HG03045 (cell line): ENCODE measurements around the gene PCMT1.
"Not testable (repeated sequence)": the region's sequence is repeated elsewhere in the genome, so short reads cannot be mapped to it uniquely, and the experiment has no call there.

Source experiments
- ATAC-seq: cut with Tn5 transposase; IDR thresholded peaks from one replicate; pipeline ENCODE4 v1.9.1; 2021; ENCODE audit warnings: mild to moderate bottlenecking, moderate library complexity; ENCODE audit not compliant: unreplicated experiment

PCMT1 gene

DNA sequence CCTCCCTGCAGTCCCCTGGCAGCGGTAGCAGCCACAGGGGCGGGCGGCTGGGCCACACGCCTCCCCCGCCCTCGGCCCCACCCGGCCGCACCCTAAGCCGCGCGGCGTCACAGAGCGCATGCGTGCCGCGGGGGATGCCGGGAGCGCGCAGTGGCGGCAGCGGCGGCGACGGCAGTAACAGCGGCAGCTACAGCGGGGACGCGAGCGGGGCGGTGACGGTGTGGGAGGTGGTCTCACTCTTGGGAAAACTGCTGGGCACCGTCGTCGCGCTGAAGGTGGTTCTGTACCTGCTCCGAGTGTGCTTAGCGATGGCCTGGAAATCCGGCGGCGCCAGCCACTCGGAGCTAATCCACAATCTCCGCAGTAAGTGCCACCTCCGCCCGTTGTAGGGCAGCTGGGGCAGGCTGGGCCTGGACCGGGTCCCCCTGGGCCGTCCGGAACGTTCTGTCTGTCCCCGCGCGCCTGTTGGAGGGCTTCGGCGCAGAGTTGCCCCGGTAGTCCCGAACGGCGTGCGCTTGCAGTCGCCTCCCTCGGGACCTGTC, at the start of gene PCMT1:
TSS of gene PCMT1 (plus strand) at position 148 of the 542 bp plus-strand sequence. CDS start at position 309, 161 bp downstream.
- ATAC-seq: peak; percentile 86

DNA sequence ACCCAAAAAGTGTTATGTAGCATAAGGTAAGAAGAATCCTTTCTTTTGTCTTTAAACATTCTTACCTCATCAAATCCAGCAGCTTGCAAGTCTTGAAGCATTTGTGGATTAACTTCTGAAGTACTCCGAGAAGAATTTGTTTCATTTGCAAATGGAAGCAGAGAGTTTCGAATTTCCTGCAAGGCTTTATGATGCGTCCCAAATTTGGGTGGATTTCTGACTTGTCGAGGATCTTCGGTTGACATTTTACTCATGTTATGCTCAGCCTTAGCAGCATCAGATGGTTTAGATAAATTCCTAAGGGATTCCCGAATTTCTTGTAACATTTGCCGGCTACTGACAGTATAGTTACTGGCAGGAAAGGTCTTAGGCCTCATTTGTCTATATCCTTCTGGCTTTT, 47.8 kb upstream of the PCMT1 start:
- ATAC-seq: no peak

DNA sequence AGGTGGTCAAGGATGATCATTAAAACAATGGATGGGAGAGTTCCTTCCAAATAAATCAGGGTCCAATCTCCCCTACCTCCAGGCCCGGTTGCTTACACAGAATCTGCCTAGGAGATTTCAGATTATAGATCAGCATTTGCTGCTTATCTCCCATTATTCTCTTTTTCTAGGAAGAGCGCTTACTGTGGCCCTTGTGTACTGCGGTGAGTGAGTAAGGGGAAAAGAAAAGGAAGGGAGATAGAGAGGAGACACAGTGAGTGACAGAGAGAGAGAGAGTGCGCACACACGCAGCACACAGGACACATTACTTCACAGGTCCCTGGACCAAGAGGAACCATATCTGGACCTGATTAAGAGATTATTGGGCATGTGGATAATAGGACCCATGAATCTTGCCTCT, 37.8 kb upstream of the PCMT1 start:
- ATAC-seq: no peak

DNA sequence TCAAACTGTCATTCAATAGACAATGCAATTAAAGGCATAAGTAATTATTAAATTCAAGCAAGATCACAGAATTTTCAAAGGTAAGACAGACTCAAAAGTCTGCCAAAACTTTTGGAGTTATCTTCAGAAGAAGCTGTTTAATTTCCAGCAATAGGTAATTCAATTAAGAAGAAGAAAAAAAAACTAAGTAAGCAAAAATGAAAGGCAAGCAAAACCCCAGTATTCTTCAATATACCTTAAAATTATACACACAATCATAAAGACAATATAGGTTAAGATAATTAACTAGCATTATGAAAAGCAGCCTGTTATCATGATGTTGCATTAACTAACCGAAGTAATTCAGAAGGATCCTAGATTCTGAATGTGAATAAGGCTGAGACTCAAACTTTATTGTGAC, 35.1 kb upstream of the PCMT1 start:
- ATAC-seq: no peak

DNA sequence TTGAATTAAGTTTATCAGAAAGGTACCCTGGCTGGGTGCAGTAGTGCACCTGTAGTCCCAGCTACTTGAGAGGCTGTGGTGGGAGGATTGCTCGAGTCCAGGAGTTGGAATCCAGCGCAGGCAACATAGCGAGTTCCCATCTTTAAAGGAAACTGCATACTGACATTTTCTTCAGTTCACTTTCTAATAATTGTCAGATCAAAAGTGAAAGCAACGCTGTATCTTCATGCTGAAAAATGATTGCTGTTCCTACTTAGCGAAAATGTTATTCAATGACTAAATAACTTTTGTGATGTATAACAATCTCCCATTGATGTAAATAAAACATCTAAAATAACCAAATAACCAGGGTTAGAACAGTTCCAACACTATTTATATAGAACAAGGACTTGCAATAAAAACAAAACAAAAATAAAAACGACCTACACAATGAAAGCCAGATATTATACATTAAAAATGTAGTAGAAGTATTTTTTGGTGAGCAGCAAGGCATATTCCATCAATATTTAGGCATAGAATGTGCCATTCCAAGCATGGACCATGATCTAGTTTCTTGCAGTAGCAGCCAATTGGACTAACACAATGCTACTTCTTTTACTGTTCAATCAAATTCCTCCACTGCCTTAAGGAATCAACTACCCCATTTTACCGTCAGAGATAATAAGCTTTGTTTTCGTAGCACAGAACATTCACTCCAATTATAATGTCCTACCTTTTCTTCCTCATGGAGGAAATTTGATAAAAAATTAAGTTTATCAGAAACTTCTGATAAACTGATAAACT, 33.2 kb upstream of the PCMT1 start:
- ATAC-seq: no peak

DNA sequence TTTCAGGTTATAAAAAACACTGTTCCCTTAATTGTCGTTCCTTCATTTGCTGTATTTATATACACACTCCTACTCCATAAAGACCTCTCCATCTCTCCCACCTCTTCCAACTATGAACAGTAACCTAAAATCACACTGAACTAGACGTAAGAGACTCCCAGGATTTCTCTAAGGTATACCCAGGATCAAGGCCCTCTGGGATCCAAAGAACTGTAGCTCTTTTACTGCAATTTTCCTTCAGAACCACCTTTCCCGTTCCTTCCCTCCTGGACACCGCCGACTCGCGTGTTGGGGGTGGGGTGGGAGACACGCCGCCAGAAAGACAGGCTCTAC, 32.3 kb upstream of the PCMT1 start:
- ATAC-seq: no peak

DNA sequence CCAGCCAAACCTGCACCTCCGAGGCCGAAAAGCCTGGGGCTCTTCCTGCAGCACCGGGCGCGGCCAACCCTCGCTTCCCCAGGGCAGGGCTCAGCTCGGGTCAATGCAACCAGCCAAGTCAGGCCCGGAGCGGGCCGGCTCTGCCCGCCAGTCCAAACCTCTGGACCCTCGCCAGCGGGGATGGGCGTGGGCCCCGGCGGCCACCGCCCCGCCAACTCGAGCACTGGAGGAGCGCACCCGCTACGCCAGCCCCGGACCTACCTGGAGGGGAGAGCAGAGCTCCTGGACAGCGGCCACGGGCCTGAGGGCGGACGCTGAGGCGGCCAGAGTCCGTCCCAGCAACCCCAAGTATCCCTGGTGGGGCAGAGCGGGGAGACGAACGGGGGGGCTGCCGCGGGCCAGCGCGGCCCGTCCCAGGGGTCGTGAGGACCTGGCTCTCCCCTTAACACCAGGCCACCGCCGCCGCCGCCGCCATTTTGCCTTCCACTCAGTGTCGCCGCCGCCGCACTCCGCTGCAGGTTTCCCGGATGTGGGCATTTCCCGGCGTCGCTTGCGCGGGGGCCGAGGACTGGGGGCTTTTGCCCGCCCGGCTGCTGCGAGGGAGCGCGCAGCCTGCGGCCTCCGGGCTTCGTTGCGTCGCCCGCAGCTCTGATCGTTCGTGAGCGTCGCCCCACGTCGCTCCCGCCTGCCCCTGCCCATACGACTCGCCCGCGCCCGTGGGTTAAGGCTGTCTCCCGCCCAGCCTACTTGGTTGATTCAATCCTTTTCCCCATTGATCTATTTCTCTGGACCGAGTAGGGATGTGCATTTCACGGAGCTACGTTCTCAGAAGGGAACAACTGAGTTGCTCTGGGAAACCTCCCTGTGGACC, 31.7 kb upstream of the PCMT1 start, which contains the start of gene LATS1:
TSS of gene LATS1 (minus strand) at position 514 of the 871 bp plus-strand sequence. CDS start 15,975 bp downstream, outside the sequence.
- peak; percentile 93 for ATAC-seq

DNA sequence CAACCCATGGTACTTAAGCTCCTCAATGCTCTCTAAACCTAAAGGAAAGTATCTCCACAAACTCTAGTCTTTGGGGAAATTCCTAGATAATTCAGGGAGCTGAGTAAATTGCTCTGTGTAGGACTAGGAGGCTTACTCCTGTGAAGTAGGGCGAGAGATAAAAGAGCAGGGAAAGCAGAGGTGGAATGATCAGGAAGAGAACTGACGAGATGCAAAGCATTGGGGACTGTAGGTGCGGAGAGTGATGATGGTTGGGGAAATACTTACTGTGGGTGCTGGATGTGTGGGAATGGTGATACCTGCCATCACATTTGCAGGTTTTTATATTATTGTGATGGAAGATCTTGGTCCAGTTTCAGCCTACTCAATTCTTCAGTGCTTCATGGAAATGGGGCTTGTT, 30.0 kb upstream of the PCMT1 start:
- ATAC-seq: no peak

DNA sequence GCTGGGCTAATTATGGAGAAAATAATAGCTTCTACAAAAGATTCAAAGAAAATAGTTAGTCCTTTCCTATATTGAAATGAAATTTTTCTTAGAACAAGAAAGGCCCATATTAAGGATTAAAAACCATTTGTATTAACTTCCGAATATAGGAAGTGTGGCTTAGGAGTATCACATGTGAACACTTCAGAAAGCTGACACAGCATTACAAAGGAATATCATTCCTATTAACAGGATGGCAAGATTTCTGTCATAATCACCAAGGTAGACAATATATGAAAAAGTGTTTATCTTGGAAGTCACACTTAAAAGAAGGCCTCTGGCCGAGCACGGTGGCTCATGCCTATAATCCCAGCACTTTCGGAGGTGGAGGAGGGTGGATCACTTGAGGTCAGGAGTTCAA, 26.3 kb upstream of the PCMT1 start:
- no peak for ATAC-seq

DNA sequence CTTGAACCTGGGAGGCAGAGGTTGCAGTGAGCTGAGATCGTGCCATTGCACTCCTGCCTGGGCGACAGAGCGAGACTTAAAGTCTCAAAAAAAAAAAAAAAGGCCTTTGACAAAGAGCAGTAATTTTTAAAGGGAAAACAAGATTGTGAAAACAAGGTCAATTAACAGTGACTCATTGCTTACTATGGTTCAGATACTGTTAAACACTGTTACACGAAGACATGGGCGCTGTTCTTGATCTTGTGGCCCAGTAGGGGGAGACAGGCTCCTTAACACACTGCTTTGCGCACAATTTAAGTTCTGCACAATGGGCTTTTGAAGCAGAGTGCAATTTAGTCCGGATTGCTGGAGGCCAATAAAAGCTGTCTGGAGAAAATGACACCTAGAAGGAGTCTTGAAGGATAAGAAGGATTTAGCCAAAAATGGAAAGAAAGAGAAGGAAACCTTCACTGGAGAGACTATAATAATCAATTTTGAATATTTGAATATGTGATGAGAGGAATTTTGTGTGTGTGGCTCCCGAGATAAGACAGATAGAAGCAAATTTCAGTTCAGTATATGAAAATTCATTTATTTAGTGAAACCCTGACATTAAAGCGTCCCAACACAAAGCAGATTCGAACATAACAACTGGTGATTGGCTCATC, 25.6 kb upstream of the PCMT1 start:
- no peak for ATAC-seq

DNA sequence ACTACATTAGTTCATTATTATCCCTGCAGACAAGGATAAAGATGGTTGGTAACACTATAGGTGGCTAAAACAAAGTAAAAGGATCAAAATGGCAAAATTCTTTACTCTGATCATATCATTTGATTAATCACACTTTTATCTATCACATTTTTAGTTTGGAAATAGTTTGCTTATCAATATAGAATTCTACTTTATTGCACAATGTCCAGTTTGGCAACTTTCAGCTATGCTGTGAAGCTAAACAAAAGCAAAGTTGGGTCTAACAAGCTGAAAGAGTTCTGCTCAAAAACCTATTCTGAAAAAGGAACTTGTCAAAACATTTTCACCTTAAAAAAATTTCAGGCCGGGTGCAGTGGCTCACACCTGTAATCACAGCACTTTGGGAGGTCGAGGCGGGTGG, 23.8 kb upstream of the PCMT1 start:
- ATAC-seq: no peak

DNA sequence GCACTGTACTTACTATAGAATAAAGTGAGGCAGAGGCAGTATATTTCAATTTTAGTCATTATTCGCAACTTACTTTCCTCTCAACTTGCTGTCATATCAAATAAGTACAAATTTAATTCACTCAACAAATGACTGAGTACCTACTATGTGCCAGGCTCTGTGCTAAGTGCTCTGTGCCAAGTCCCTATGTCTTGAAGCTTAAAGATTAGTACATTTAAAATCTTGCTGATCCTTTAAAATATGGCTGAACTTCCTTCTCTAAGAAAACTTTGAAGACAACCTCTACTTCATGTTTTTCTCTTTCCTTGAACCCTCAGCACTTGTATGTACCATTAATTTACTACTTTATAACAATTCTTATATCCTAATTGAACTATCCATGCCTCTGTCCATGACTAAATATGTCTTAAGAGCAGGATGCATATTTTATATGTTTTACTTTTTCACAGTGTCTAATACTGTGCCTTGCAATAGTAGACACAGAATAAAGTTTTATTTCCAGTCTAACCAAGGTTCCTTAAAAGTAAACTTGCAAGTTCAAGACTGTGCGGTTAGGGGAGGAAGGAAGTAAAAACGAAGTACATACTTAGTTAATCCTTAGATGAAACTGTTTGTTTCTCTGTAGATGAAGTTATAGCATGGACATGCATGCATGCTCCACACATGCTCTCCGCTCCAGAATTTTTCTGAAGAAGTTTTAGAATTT, 21.6 kb upstream of the PCMT1 start:
- no peak for ATAC-seq

DNA sequence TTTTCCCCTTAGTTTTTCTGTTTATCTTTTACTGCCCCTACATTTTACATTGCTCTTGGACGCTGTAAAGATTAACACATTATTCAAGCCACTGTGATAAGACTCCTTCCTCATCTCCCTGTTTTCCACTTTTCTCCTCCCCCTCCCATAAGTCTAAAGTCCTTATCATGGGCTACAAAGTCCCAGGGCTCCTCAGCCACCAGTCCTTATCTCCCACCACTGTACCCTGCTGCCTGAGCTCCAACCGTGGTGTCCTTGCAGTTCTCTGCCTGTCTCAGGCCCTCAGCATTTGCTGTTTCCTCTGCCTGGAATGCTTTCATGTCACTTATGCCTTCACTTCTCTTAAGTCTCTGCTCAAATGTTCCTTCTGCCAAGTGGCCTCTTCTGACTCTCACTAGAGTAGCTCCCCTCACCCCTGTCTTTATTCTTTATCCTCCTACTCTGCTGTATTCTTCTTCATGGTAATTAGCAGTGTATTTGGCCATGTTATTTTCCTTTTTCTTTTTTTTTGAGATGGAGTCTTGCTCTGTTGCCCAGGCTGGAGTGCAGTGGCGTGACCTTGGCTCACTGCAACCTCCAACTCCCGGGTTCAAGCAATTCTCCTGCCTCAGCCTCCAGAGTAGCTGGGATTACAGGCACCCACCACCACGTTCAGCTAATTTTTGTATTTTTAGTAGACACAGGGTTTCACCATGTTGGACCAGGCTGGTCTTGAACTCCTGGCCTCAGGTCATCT, 20.9 kb upstream of the PCMT1 start:
- ATAC-seq: no peak

DNA sequence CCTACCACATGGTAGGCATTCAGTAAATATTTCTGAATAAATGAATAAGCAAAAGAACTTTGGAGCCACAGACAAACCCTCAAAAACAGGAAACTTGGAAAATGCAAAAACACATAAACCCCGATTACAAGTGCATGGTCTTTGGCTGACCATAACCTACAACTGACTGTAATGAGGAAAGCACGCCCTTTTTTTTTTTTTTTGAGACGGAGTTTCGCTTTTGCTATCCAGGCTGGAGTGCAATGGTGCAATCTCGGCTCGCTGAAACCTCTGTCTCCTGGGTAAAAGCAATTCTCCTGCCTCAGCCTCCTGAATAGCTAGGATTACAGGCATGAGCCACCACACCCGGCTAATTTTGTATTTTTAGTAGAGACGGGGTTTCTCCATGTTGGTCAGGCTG, 19.7 kb upstream of the PCMT1 start:
- ATAC-seq: no peak

DNA sequence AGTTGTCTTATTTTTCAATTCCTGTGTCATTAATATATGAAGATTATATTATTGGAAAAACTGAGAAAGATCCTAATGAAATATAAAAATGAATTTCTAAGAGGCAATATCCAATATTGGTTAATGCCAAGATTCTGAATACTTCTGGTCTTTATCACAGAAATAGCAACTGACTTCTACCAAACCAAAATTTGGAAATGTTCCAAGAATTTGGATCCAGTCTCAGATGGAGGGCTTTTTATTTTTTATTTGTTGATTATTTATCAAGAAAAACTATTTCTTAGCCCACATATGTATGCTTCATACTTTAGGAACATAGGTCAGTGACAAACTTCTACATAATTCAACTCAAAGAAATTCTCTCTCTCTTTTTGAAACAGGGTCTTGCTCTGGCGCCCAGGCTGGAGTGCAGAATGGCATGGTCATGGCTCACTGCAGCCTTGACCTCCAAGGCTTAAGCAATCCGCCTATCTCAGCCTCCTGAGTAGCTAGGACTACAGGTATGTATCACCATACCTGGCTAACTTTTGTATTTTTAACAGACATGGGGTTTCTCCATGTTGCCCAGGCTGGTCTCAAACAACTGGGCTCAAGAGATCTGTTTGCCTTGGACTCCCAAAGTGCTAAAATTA, 16.3 kb upstream of the PCMT1 start:
- ATAC-seq: no peak

DNA sequence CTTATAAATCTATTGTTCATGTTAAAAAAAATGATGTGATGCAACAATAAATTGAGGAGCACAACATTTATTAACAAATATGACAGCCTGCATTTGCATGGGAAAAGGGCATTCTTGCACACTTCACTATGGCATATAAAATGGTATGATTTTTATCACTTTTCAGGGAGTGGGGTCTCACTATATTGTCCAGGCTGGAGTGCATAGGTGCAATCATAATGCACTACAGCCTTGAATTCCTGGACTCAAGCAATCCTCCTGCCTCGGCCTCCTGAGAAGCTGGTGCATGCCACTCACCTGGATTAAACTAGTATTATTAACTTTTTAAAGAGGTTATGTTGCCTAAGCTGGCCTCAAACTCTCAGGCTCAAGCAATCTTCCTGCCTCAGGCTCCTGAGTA, 14.6 kb upstream of the PCMT1 start:
- no peak for ATAC-seq

DNA sequence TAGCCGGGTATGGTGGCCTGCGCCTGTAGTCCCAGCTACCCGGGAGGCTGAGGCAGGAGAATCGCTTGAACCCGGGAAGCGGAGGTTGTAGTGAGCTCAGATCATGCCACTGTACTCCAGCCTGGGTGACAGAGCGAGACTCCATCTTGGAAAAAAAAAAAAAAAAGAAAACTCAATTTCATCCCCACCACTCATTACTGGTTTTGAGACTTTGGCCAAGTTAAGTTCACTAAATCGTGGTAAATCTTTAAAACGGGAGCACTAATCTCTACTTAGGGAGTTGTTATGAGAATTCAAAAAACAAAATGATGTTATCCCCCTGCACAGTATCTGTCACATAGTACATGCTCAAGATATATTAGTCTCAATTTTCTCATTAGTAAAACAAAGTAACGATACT, 4.3 kb upstream of the PCMT1 start:
- ATAC-seq: not testable (repeated sequence)

DNA sequence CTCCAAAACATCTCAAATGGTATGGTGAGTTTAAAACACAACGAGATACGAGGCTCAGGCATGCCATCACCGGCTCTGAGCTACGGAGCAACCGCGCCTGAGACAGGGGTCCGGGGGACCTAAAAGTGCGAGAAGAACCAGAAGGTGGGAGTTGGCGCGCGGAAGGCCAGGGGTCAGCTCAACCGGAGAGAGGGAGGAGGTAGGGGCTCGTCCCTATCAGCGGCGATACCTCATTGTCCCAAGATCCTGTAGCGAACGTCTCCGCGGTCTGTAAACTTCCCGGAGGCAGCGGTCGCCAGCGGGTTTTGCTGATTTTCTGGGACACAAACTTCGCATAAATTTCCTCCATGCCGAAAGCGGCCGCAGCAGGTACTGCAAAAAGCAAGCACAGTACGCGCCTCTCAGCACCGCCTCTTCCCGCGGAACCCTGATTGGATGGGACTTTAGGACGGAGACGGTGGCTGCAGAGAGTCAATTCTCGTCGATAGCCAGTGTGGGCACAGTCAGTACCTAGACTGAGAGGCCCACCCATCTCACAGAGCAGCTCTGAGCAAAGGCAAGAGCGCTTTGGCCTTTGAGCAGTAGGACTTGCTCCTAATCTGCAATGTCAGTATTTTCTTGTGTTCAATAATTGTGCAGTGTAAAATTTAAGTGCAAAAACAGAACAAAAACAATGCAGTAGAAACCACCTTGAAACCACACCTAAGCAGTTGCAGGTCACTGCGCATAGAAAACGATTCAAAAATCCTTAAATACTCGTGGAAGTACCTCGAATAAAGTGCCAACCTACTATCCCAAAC, 3.2 kb upstream of the PCMT1 start, which contains the start of gene NUP43:
TSS of gene NUP43 (minus strand) at position 383 of the 800 bp plus-strand sequence. CDS start at position 349, 34 bp downstream.
- peak; percentile 48 for ATAC-seq
